Measurements from ENCODE around the gene SH3BP4. TPM values are rescaled to one million over a fixed set of nuclear protein-coding genes. Genes with fewer than 3 reads are reported as not detected.

SH3BP4 gene
- total and polyA plus RNA-seq, 2 of the 13 experiments (the other 11 are each of a cell fraction or from before 2014, with no cell fraction given): 34.6 to 99.1 TPM

- TF ChIP-seq ZNF574 (CRISPR knock-in tag; IDR thresholded peaks at IDR 0.05) (no peak), POGK (CRISPR knock-in tag; conservative IDR thresholded peaks at IDR 0.05) (0 out of 2 replicates have a peak, but pooled peaks have one; percentile 43), RBM39 (IDR thresholded peaks at IDR 0.05; ENCODE audit: low read depth, low read length, poor library complexity, severe bottlenecking) (no peak), ARID2 (CRISPR knock-in tag; IDR thresholded peaks at IDR 0.05; ENCODE audit: borderline replicate concordance) (no peak), ARNT2 (CRISPR knock-in tag; IDR thresholded peaks at IDR 0.05; ENCODE audit: low read depth) (0 out of 2 replicates have a peak, but pooled peaks have one; percentile 14), JARID2 (CRISPR knock-in tag; IDR thresholded peaks at IDR 0.05; ENCODE audit: insufficient replicate concordance) (no peak)
Observed at GRCh38 chr2:235001237-235002133, 49.7 kb downstream of the SH3BP4 start (continued).

Data from HepG2 (cell line).